C4-2B (cell line): ENCODE results near the gene IL18.

ENCODE experiments used
- H3K27ac ChIP-seq: fragments of 450-650 bp; 2 replicates; pipeline ENCODE4 v1.5.1; 2017
- ZFX ChIP-seq: fragments of 450-650 bp; IDR thresholded peaks from 2 replicates; pipeline ENCODE4 v1.6.1; 2017
- TF ChIP-seq, protein P1 (sequence below): fragments of 450-650 bp; conservative IDR thresholded peaks from 2 replicates; pipeline ENCODE4 v1.5.1; 2017; ENCODE audit warnings: mild to moderate bottlenecking

IL18 gene

DNA sequence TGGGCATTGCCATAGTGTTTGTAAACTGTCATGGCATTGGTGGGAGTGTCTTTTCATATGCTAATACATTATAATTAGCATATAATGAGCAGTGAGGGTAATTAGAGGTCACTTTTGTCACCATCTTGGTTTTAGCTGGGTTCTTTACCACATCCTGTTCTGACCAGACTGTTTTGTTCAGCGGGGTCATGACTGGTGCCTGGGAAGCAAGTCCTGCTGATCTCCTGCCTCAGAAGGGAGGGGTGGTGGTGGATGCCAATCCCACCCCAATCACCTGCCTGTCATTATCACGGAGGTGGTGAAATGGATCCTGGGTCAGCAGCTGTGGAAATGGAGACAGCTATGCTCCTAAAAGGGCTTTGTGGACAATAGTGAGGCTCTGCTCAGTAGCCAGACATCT lies 31.2 kb downstream of the IL18 start:
- no peak overlapping the region for H3K27ac ChIP-seq
- TF ChIP-seq, protein P1, sequence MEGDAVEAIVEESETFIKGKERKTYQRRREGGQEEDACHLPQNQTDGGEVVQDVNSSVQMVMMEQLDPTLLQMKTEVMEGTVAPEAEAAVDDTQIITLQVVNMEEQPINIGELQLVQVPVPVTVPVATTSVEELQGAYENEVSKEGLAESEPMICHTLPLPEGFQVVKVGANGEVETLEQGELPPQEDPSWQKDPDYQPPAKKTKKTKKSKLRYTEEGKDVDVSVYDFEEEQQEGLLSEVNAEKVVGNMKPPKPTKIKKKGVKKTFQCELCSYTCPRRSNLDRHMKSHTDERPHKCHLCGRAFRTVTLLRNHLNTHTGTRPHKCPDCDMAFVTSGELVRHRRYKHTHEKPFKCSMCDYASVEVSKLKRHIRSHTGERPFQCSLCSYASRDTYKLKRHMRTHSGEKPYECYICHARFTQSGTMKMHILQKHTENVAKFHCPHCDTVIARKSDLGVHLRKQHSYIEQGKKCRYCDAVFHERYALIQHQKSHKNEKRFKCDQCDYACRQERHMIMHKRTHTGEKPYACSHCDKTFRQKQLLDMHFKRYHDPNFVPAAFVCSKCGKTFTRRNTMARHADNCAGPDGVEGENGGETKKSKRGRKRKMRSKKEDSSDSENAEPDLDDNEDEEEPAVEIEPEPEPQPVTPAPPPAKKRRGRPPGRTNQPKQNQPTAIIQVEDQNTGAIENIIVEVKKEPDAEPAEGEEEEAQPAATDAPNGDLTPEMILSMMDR, result no peak
- no peak for TF ChIP-seq ZFX

DNA sequence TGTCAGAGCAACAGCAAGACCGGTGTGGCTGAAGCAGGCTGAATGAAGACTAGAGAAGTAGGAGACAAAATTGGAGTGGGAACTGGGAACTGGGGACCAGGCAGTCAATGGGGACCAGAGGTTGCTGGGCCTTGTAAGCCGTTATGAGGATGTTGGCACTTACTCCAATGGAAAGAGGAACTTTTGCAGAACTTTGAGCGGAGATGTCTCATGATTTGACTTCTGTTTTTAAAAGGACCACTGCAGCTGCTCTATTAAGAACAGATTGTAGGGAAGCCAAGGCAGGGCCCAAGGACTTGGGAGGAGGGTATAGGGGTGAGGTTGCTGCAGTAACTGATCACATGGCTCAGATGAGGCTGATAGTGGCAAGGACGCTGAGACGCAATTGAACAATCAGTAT lies 34.2 kb downstream of the IL18 start:
- no peak overlapping the region for H3K27ac ChIP-seq
- TF ChIP-seq ZFX, result no peak
- TF ChIP-seq, protein P1, result no peak

DNA sequence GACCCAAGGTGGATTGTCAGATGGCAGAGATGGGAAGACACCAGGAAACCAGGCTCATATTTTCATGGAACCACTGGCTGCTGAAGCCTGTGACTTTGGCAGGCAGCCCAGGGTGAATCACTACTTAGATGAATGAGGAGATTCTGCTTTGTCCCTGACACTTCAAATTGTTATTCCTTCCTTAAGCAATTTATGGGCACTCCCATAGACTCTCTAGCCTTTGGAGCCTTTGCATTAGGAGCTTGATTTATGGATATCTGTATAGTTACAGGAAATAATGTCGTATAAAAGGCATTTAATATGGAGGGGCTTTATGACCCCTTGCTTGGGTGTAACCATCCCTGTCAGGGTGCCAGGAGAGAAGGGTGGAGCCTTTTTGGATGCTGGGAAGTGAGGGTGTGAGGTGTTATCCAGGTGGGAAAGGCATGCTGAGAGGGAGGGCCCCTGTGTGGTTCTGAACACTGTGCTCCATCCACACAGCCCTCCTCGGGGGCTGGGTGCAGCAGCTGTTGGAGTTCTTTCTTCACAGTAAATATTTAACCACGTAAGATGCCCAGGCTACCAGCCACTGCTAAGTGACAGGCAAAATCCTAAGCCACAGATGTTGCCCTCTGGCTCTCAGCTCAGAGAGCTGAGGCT lies 35.3 kb downstream of the IL18 start:
- no peak overlapping the region for H3K27ac ChIP-seq
- TF ChIP-seq, protein P1, result no peak
- TF ChIP-seq ZFX, result no peak

DNA sequence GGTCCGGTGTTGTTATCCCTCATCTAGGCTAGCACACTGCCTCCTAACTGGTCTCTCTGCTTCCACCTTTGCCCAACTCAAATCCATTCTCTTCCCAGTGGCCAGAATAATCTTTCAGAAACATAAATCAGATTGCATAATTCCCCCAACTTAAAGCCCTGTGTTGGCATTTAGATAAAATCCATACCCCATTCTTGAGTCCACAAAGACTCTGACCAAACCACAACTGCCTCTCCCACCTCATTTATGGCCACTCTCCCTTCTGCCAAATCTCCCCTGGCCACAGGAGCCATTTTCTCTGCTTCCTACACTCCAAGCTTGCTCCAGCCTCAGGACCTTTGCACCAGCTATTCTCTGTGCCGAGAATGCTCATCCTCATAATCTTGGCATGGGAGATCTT lies 36.8 kb downstream of the IL18 start:
- no peak overlapping the region for H3K27ac ChIP-seq
- no peak for TF ChIP-seq ZFX
- TF ChIP-seq, protein P1, result no peak

DNA sequence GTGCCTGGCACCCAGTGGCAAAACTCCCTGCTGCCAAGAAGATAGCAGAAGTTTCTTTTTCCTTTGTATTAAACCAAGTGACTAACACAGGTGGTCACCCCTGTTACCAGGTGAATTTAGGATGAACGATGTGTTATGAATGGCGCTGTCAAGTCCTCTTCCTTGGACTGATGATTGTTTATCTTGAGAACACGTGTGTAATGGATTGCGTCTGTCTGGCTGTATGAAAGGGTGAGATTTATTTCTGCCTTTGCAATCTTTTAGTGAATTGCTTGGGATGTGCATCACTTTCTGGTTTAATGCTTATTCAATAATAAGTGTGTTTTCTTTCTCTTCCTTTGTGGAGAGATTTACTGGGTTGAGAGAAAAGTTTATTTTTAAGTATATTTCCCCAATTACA lies 40.8 kb downstream of the IL18 start:
- H3K27ac ChIP-seq, result no peak overlapping the region
- no peak for TF ChIP-seq ZFX
- TF ChIP-seq, protein P1, result no peak

DNA sequence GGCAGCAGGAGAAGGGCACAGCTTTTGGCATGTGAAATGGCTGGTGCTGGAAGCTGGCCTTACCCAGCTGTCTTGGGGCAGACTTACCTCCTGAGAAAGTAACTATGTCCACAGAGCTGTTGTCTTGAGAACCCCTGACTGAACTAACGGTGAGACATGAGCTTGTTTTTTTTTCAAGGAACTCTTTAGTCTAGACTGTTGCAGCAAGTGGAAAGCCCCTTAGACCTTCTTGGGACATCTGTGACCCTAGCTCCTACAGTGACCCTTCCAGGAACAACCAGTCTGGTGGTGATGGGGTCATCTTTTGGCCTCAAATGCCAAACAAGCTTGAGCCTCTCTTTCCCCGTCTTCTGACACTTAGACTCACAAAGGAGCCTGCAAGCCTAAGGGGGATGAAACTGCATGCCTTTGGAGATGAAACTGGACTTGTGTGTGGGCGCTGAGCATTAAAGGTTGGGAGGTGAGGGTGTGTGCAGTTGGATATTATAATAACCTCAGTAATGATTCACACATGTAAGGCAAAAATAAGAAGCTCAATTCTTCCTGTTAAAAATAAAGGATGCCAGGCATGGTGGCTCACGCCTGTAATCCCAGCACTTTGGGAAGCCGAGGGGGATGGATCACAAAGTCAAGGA lies 41.8 kb downstream of the IL18 start:
- TF ChIP-seq, protein P1, result no peak
- TF ChIP-seq ZFX, result no peak

DNA sequence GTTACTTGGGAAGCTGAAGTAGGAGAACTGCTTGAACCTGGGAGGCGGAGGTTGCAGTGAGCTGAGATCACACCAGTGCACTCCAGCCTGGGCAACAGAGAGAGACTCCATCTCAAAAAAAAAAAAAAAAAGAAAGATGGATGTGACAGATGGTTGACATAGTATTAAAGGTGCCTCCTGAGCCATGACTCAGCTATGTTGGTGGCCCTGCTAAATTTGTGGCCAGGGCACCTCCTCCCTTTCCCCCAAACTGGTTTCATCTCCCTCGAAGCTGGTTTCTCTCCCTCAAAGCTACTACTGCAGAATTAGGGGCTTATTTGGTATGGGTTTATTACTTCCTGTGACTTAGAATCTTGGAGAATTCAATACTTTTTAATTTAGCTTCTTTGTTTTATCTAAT lies 45.7 kb downstream of the IL18 start:
- no peak overlapping the region for H3K27ac ChIP-seq
- TF ChIP-seq ZFX, result no peak
- TF ChIP-seq, protein P1, result no peak

More for the DNA sequence above, 41.8 kb downstream of the IL18 start:
- no peak overlapping the region for H3K27ac ChIP-seq
